Islet of Langerhans (tissue), 1 donor: ENCODE results near the gene HEATR9.
"Not testable (repeated sequence)": the region's sequence is repeated elsewhere in the genome, so short reads cannot be mapped to it uniquely, and the experiment has no call there.

ENCODE experiments used
- FAIRE-seq: peaks from one replicate; lab custom pipeline; 2011; peaks lifted over from hg19 to GRCh38; lab: Jason Lieb, UNC

Gene HEATR9

DNA sequence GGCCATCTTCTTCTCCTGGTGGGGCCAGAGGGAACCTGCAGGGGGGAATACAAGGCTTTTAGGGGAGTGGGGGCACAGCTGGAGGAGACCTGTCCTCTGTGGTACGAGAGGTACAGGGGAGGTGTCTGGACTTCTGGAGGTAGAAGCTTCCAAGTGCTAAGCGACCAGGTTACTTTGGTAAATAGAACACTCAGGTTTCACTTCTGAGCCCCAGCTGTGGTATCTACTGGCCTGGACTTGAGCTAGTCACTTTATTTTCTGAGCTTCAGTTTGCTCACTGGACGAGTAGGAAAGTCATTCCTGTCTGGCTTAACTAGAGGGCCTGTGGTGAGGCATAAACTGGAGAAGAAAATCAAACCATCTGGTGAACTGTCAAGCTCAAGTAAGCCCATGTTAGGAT is at the start of gene HEATR9:
HEATR9 (minus strand) TSS at position 155 of the 400 bp plus-strand sequence; CDS start at position 6, 149 bp downstream.
- no peak for FAIRE-seq

DNA sequence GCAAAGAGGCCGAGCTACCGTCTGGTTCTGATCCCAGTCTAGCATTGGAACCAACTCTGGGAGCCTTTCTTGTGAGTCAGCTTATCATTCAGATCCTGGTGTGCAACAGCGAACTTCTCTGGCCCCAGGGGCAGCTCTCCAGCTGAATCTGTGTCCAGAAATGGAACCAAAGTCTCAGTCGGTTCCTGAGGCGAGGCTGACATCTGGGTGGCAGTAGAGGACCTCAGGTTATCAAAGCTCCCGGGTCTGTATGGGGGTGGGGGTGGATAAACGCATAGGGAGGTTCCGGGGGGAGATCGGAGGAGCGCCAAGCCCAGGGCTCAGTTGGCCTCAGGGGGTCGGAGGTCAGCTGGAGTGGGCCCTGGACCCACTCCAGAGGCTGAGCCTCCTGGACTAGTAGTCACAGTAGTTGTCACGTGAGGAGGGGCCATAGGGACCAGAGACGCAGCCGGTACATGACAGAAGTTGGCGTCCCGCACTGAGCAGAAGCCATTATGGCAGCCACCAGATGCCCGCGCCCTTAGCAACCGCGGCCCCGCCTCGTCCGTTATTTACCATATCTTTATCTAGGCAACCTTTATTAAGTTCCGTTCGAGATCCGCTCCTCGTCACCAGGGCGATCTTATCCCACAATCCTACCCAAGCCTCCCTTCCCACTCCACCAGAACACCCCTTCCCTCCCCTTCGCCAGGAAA is 49.0 kb upstream of the HEATR9 start:
- no peak for FAIRE-seq

DNA sequence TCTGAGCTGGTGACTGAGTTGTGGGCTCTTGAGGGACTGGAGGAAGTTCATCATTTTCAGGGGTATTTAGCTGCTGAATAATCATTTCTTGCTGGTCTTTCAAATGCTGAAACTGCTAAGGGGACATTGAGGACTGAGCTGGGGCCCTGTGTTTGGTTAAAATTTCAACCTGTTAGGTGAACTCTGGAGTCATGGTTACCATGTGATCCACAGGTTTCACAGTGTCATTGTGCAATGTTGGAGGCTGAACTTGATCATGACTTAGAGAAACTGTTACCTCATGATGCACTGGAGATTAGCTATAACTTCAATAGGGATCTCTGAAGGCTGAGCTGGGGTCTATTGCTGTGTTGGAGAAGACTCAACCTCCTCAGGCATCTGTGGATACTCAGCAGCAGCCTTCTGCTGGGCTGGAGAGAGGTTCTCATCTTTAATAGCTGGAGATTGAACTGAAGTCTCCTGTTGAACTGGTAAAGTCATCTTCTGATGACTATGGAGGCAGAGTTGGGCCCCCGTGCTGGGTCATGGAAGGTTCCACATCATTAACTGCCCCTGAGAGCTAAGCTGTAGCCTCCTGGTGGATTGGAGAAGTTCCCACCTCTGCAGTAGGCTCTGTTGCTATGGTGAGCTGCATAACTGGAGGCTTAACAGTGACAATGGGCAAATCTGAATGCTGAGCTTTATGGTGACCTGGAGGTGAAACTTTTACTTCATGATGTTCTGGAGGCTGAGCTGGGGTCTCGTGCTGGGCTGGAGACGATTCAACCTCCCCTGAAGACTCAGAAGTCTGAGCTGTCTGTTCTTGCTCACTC is 46.7 kb upstream of the HEATR9 start:
- FAIRE-seq: no peak

- FAIRE-seq: no peak
Observed at GRCh38 chr17:35914354-35914753, 45.7 kb upstream of the HEATR9 start.

DNA sequence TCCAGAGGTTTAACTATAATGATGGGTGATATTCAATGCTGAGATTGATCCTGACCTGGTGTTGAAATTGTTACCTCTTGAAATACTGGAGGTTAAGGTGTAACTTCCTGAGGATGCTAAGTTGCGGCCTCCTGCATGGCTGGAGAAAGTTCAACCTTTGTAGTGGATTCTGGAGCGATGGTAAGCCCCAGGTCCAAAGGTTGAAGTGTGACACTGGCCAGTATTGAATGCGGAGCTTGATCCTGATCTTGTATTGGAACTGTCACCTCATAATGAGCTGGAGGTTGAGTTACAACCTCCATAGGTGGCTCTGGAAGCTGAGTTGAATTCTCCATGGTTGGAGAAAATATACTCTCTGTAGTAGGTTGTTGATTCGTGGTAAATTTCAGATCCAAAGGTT is 44.9 kb upstream of the HEATR9 start:
- no peak for FAIRE-seq

DNA sequence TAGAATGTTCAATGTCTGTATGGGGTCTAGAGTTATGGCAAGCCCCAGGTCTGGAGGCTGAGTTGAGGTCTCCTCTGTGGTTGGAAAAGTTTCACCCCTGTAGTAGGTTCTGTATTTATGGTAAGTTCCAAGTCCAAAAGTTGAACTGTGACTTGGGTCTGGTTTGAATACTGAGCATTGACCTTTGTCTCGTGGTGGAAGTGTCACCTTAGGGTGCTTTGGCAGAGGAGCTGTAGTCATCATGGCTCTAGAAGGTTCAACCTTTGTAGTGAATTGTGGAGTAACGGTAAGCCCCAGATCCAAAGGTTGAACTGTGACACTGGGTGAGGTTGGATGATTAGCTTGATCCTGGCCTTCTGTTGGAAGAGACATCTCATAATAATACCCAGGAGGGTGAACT is 44.3 kb upstream of the HEATR9 start:
- FAIRE-seq: no peak

DNA sequence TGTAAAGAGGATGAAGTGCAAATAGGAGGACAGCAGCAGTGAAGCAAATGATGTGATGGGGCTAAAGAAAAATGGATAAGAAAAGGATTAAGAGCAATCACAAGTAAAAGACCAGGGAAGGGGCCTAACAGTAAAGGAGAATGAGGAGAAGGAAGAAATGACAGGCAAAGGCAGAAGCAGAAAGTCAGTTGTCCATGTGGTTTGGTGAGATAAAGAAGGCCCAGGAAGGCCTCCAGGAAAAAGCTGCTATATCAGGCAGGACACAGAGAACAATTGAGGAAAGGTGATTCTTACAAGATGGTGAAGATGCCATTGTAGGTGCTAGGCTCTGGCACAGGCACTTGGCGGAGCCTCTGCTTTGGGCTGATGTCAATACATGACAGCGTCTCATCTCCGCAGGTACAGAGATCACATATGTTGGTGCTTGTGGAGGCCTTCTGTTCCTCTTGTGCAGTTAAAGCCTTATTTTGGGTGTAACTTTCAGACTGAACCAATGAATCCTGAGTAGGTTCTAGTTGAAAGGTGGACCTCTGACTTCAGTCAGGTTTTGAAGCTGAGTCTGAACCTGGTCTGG is 43.7 kb upstream of the HEATR9 start:
- no peak for FAIRE-seq

- FAIRE-seq: no peak
Observed at GRCh38 chr17:35909408-35909807, 40.7 kb upstream of the HEATR9 start.

DNA sequence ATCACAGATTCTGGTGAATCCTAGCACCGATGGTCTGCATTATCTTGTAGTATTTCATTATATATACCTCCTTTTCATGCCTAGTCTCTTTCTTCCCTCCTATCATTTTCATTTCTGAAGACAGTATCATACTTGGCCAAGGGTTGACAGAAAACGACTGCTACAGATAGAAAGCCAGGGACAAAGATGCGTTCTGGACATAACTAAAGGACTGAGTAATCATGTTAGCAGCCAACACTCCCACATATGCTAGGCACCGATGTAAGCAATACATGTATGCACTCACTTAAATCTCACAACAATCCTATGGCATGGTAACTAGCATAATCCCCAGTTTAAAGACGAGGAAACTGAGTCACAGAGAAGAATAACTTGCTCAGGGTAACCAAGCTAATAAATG is 39.0 kb upstream of the HEATR9 start:
- FAIRE-seq: no peak

- no peak for FAIRE-seq
Observed at GRCh38 chr17:35906926-35907637, 38.4 kb upstream of the HEATR9 start.

DNA sequence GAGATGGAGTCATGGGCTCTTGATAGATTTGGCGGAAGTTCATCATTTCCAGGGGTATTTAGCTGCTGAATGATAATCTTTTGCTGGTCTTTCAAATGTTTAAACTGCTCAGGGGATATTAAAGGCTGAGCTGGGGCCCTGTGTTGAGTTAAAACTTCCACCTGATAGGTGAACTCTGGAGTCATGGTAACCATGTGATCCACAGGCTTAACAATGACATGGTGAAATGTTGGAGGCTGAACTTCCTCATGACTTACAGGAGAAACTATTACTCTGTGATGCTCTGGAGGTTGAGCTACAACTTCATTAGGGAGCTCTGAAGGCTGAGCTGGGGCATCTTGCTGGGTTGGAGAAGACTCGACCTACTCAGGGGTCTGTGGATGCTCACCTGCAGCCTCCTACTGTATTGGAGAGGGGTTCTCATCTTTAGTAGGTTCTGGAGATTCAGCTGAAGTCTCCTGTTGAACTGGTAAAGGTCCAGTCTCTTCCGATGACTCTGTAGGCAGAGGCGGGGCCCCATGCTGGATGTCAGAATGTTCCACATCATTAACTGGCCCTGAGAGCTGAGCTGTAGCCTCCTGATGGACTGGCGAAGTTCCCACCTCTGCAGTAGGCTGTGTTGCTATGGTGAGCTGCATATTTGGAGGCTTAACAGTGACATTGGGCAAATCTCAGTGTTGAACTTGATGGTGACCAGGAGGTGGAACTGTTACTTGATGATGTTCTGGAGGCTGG is 37.7 kb upstream of the HEATR9 start:
- no peak for FAIRE-seq

- no peak for FAIRE-seq
Observed at GRCh38 chr17:35903451-35903850, 34.8 kb upstream of the HEATR9 start.

DNA sequence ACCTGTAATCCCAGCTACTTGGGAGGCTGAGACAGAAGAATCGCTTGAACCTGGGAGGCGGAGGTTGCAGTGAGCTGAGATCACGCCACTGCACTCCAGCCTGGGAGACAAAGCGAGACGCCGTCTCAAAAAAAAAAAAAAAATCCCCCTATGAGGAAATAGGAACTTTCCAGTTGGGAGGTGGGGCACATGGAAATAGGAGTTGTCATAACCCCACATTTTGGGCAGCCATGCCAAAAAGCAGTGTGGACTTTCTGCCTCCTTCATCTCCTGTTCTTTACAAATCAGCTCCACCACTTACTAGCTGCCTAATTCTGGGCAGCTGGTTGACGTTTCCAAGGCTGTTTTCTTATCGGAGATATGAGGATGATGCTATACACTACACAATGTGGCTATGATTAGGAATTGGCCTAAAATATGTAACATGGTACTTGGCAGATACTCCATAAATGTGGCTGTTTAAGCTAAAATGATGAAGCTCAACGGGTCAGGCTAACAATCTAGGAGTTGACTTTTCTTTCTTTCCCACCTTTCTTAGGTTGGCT is 33.0 kb upstream of the HEATR9 start:
- FAIRE-seq: no peak

DNA sequence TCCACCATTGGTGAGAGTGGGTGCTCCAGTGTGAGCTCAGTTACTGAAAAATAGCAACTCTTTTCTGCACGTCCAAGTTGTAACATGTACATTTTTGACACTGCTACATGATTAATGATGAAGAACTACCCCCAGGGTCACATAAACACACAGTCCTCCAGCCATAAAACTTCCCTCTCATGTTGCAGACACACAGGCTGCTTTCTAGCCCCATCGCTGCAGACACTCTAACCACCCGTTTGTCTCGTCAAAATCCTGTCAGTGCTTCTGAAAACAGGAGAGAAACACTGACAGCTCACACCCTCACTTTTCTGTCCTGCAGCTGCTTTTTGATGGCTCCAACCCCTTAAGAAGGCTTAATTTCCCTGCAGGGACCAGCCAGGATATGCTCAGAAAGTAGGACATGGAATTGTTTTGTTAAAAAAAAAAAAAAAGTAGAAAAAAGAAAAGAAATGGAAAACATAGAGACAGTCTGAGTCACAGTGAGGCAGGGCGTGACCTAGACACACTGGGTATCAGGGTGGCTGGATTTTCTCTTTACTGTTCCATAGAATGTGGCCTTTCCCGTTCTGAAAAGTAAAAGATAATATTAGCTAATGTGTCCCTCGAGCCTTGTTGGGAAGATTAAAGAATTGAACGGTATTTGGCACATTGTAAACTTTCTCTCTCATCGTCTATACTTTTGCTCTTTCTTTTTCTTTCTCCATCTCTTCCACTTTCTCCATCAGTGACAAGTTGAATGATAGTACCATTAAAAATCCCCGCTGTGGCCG is 32.2 kb upstream of the HEATR9 start:
- FAIRE-seq: no peak

- FAIRE-seq: no peak
Observed at GRCh38 chr17:35900280-35900679, 31.6 kb upstream of the HEATR9 start.

GRCh38 chr17:35898283-35899070 is 29.8 kb upstream of the HEATR9 start:
- no peak for FAIRE-seq

GRCh38 chr17:35897772-35898171 is 29.1 kb upstream of the HEATR9 start:
- not testable (repeated sequence) for FAIRE-seq

DNA sequence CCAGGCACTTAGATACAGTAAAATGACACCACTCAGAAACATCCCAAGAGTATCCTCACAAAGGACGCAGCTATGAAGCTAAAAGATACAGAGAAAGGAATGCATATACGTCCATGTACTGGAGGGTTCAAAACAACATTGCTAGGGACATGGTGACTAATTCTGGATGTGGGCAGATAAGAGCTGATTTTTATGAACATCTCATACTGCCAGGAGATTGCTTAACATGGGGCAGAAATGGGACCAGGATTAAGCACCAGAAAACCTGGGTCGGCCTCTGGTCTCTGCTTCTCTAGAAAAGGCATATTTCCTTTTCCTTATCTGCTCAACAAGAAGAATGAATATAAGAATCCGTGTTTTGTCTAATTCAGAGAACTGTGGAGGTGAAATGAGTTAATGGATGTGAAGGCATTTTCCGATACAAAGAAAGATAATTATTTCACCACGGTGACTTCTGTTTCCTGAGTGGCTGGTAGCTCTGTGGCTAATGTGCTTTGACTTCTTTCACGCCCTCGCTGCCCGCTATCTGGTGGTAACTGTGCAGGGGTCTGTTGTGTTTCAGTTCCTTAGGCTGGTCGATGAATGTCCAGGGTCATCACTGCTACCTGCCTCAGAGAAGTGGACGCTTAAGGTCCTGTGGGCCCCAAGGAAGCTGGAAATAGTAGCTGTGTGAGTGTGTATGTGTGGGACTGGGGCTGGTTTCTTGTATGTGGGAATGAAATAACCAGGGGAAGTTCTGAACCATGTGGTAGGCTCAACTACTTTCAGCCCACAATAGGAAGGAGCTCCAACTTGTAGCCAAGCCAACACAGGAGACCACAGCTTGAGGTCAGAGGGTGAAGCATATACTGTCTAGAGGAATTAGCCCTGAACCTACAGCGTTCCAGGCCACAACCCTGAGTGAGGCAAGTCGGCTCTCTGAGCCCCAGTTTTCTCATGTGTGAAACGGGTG is 27.2 kb upstream of the HEATR9 start:
- FAIRE-seq: no peak

GRCh38 chr17:35894206-35894605 is 25.5 kb upstream of the HEATR9 start:
- FAIRE-seq: no peak
